ENCODE data around the gene BMPER.

GRCh38 chr7:34096198-34096651 lies 190.9 kb downstream of the BMPER start:
- no peak for TF ChIP-seq CTCF (IDR thresholded peaks at IDR 0.05)
- TF ChIP-seq POLR2A (IDR thresholded peaks at IDR 0.05) = no peak

Measured in lower leg skin (tissue), 3 donors.